GM21447 (cell line): ENCODE data around the gene HDAC2.
"Not testable (repeated sequence)": the region's sequence is repeated elsewhere in the genome, so short reads cannot be mapped to it uniquely, and the experiment has no call there.

Source experiments
- ATAC-seq: cut with Tn5 transposase; IDR thresholded peaks from one replicate; pipeline ENCODE4 v1.9.1; 2021; ENCODE audit not compliant: unreplicated experiment

HDAC2 gene

DNA sequence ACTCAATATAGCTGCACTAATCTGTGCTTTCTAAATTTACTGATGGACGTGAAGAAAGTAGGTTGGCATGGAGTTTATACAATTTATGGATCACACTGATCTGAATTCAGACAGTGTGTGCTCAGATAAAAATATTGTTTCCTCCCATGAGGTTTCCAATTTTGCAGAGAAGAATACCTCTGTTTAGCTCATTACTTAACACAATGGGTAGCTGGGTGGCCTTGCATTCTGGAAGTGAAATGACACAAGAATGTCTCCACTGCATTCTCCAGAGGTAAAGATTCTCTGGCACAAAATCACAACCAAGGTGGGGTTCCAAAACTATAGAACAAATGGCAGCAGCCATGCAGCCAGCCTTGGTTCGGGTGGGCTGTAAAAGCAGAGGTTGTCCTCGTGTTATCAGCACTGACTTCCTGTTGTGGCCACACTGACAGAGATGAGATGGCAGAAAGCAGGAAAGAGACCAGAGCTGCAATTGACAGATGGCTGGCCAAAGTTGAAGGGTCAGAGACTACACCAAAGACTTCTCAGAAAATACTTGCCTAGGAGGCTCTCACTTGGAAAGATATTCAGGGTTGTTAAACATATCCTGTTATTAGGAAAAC, 50.2 kb downstream of the HDAC2 start:
- ATAC-seq = peak; percentile 95

GRCh38 chr6:113910285-113910684, 60.7 kb downstream of the HDAC2 start:
- ATAC-seq = not testable (repeated sequence)

DNA sequence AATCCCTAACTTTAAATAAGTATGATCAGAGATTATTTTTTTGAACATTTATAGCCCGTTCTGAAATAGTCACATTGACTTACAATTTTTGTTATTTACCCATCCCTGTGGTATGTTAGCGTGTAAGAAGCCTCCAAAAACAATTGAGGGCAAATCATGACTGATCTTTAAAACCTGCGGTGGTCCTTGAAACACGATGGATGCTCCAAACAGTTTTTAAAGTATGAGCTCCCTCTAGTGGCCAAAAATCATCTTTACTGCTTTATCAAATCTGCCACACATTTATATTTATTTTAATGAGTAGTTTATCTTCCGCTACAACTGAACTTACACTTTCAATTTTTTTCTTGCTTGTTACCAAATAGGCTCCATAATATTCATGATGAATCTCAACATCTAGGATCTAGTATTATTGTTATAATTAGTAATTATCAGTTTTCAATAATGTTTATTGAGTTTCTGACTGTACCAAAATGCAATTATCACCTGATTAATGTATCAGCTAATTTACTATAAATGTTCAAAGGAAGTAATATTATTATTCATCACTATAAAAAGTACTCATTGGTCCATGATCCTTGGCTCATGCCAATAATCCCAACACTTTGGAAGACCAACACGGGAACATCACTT, 61.6 kb downstream of the HDAC2 start:
- ATAC-seq = no peak

GRCh38 chr6:113908801-113909200, 62.1 kb downstream of the HDAC2 start:
- ATAC-seq = no peak

GRCh38 chr6:113907102-113907815, 63.7 kb downstream of the HDAC2 start:
- ATAC-seq = no peak

GRCh38 chr6:113903666-113904330, 67.2 kb downstream of the HDAC2 start:
- no peak for ATAC-seq

DNA sequence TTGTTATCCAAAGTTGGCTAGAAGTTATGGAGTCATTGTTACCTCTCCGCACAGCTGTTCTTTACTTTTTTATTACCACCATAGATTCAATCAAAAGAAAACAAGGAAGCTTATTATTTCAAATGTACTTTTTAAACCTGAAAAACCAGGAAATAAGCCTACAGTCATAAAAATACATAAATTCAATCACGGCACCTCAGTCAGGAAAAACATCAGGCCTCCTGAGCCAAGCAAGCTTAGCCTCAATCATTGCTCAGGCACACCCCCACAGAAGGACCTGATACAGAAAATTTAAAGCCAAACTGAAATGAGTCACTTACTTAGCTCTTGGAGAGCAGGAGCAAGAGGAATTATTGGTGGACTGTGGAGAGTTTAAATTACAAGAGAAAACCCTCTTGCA, 69.5 kb downstream of the HDAC2 start:
- no peak for ATAC-seq

DNA sequence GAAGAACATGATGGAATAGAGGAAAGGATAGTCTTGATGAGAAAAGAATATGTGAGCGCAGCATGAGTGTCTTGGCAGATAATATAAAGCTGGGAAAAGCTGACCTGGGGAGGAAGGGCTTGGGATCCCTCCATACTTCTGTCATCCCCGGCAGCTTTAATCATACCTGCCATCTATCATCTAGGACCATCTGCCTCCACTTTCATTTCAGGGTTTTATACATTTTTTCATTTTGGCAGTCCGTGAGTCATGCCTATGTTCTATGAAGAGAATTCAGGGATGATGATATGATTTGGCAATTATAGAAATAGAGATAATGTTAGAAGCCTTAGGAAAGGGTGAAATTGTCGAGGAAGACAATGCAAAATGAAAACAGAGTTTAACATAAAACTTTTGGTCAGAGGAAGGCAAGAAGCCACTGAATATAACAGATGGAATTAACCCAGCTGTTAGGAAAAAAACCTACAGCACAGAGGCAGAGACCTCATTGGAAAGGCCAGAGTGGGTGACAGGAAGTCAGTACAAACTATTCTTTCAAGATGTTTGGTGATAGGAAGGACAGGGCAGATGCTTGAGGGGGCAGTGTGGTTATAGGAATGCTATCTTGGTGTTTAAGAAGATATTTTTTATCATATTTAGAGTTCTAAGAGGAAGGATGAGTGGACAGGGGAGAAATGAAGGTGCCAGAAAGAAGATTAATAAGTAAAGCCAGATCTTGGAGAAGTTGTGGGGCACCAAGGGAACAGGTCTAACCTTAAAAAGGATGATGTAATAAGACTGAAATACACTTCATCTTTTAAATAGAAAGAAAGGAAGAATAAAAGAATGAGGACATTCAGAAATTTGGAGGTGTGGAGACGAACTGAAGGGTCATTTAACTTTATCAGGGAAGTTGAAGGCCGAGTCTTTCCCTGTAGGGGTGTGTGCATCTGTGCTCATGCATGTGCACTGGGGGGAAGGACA, 76.0 kb downstream of the HDAC2 start:
- ATAC-seq = no peak

GRCh38 chr6:113893866-113894265, 77.1 kb downstream of the HDAC2 start:
- no peak for ATAC-seq

- no peak for ATAC-seq
These were observed 77.5 kb downstream of the HDAC2 start for GRCh38 chr6:113893451-113893850.

GRCh38 chr6:113888956-113889630, 81.9 kb downstream of the HDAC2 start:
- no peak for ATAC-seq

GRCh38 chr6:113888493-113888892, 82.5 kb downstream of the HDAC2 start:
- ATAC-seq = no peak

- ATAC-seq = no peak
These were observed 84.4 kb downstream of the HDAC2 start for GRCh38 chr6:113886512-113886911.

GRCh38 chr6:113884011-113884410, 86.9 kb downstream of the HDAC2 start:
- ATAC-seq = no peak
